Ishikawa (cell line): ENCODE results near the gene MTARC2.

Experiments used
- CEBPB ChIP-seq: IDR thresholded peaks from 2 replicates; pipeline ENCODE4 v1.6.1; 2012
- CREB1 ChIP-seq: IDR thresholded peaks from 2 replicates; pipeline ENCODE4 v1.6.1; 2012; ENCODE audit warnings: low read depth
- EGR1 ChIP-seq: IDR thresholded peaks from 2 replicates; pipeline ENCODE4 v1.6.1; 2012
- EP300 ChIP-seq: IDR thresholded peaks from 2 replicates; pipeline ENCODE4 v1.6.1; 2012; ENCODE audit warnings: borderline replicate concordance
- FOXM1 ChIP-seq: IDR thresholded peaks from 2 replicates; pipeline ENCODE4 v1.6.1; 2012; ENCODE audit warnings: low read depth, borderline replicate concordance
- MAX ChIP-seq: IDR thresholded peaks from 2 replicates; pipeline ENCODE4 v1.6.1; 2012
- NFIC ChIP-seq: IDR thresholded peaks from 2 replicates; pipeline ENCODE4 v1.6.1; 2012
- RAD21 ChIP-seq: IDR thresholded peaks from 2 replicates; pipeline ENCODE4 v1.6.1; 2012; ENCODE audit warnings: low read depth
- TAF1 ChIP-seq: IDR thresholded peaks from 2 replicates; pipeline ENCODE4 v1.6.1; 2012; ENCODE audit warnings: low read depth, mild to moderate bottlenecking
- TCF12 ChIP-seq: IDR thresholded peaks from 2 replicates; pipeline ENCODE4 v1.6.1; 2012; ENCODE audit warnings: low read depth
- TEAD4 ChIP-seq: IDR thresholded peaks from 2 replicates; pipeline ENCODE4 v1.6.1; 2012
- USF1 ChIP-seq: IDR thresholded peaks from 2 replicates; pipeline ENCODE4 v1.6.1; 2012
- YY1 ChIP-seq: IDR thresholded peaks from 2 replicates; pipeline ENCODE4 v1.6.1; 2012; ENCODE audit warnings: low read depth
- ZBTB7A ChIP-seq: IDR thresholded peaks from 2 replicates; pipeline ENCODE4 v1.6.1; 2012; ENCODE audit warnings: low read depth
- TF ChIP-seq, protein P1 (sequence below): IDR thresholded peaks from 2 replicates; pipeline ENCODE4 v1.6.1; 2012; ENCODE audit warnings: low read depth, mild to moderate bottlenecking

MTARC2 gene

GRCh38 chr1:220811695-220812094 lies 63.6 kb downstream of the MTARC2 start:
- TF ChIP-seq RAD21 = no peak
- no peak for TF ChIP-seq MAX
- TF ChIP-seq USF1 = no peak

- TF ChIP-seq, protein P1, sequence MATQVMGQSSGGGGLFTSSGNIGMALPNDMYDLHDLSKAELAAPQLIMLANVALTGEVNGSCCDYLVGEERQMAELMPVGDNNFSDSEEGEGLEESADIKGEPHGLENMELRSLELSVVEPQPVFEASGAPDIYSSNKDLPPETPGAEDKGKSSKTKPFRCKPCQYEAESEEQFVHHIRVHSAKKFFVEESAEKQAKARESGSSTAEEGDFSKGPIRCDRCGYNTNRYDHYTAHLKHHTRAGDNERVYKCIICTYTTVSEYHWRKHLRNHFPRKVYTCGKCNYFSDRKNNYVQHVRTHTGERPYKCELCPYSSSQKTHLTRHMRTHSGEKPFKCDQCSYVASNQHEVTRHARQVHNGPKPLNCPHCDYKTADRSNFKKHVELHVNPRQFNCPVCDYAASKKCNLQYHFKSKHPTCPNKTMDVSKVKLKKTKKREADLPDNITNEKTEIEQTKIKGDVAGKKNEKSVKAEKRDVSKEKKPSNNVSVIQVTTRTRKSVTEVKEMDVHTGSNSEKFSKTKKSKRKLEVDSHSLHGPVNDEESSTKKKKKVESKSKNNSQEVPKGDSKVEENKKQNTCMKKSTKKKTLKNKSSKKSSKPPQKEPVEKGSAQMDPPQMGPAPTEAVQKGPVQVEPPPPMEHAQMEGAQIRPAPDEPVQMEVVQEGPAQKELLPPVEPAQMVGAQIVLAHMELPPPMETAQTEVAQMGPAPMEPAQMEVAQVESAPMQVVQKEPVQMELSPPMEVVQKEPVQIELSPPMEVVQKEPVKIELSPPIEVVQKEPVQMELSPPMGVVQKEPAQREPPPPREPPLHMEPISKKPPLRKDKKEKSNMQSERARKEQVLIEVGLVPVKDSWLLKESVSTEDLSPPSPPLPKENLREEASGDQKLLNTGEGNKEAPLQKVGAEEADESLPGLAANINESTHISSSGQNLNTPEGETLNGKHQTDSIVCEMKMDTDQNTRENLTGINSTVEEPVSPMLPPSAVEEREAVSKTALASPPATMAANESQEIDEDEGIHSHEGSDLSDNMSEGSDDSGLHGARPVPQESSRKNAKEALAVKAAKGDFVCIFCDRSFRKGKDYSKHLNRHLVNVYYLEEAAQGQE = no peak
- no peak for TF ChIP-seq MAX
- no peak for TF ChIP-seq EP300
- no peak for TF ChIP-seq ZBTB7A
- no peak for TF ChIP-seq RAD21
- TF ChIP-seq TAF1 = no peak
- no peak for TF ChIP-seq USF1
- no peak for TF ChIP-seq CEBPB
- TF ChIP-seq YY1 = no peak
- no peak for TF ChIP-seq NFIC
- no peak for TF ChIP-seq EGR1
- no peak for TF ChIP-seq CREB1
- TF ChIP-seq TCF12 = no peak
- no peak for TF ChIP-seq TEAD4
- TF ChIP-seq FOXM1 = no peak
Measured at GRCh38 chr1:220812308-220812707, 64.2 kb downstream of the MTARC2 start.

GRCh38 chr1:220813013-220813412 lies 64.9 kb downstream of the MTARC2 start:
- TF ChIP-seq CEBPB = no peak
- TF ChIP-seq ZBTB7A = no peak
- TF ChIP-seq EP300 = no peak
- TF ChIP-seq USF1 = no peak
- TF ChIP-seq YY1 = no peak
- no peak for TF ChIP-seq CREB1

- no peak for TF ChIP-seq USF1
- TF ChIP-seq EP300 = no peak
- TF ChIP-seq RAD21 = no peak
Measured at GRCh38 chr1:220815409-220815808, 67.3 kb downstream of the MTARC2 start.

- no peak for TF ChIP-seq TAF1
- TF ChIP-seq EGR1 = no peak
- TF ChIP-seq CEBPB = no peak
Measured at GRCh38 chr1:220817907-220818306, 69.8 kb downstream of the MTARC2 start.

- TF ChIP-seq FOXM1 (no peak), NFIC (no peak), MAX (no peak), RAD21 (no peak), USF1 (no peak), CEBPB (no peak), YY1 (no peak), ZBTB7A (no peak), EGR1 (no peak), CREB1 (no peak), TCF12 (no peak), EP300 (no peak), TEAD4 (no peak), TAF1 (no peak)
- TF ChIP-seq, protein P1 = no peak
Measured at GRCh38 chr1:220818421-220819173, 70.5 kb downstream of the MTARC2 start.
